G401 (cell line): ENCODE results near the gene BMF. TPM values are rescaled to one million over a fixed set of nuclear protein-coding genes. Genes with fewer than 3 reads are reported as not detected.
"Not testable (repeated sequence)": the region's sequence is repeated elsewhere in the genome, so short reads cannot be mapped to it uniquely, and the experiment has no call there.

ENCODE experiments used
- DNase-seq: peaks from one replicate; pipeline ENCODE4 v3.0.0-alpha.2; 2015; ENCODE audit warnings: low spot score
- in situ Hi-C: cut with HindIII; loops from 2 replicates; pipeline ENCODE4 v1.10.0; 2016; ENCODE audit warnings: low sequenced_read_pairs, mixed read lengths
- total RNA-seq: library from RNA; depleted of rRNA; stranded (reverse); fragments of >200 nt; shearing (Covaris generic); gene quantifications from 2 replicates; pipeline ENCODE4 v1.2.3, GENCODE V29; 2014

The BMF gene
- total RNA-seq, 1 experiment from 2014 or later: 14.3 TPM

DNA sequence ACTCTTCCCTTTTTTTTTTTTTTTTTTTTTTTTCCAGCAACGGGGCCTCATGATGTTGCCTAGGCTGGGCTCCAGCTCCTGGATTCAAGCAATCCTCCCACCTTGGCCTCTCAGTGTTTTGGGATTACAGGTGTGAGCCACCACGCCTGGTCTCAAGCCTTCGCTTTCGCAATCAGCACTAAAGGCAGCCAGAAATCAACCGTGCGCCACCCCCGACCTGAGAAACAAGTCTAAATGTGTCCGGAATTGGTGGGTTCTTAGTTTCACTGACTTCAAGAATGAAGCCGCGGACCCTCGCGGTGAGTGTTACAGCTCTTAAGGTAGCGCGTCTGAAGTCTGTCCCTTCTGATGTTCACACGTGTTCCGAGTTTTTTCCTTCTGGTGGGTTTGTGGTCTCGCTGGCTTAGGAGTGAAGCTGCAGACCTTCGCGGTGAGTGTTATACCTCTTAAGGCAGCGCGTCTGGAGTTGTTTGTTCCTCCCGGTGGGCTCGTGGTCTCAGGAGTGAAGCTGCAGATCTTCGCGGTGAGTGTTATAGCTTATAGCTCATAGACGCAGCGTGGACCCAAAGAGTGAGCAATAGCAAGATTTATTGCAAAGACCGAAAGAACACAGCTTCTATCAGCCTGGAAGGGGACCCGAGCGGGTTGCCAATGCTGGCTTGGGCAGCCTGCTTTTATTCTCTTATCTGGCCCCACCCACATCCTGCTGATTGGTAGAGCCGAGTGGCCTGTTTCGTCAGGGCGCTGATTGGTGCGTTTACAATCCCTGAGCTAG lies 34.8 kb downstream of the BMF start:
- in situ Hi-C loops, DNase-seq: not testable (repeated sequence)

GRCh38 chr15:40072216-40072990 lies 36.3 kb downstream of the BMF start:
- no peak for DNase-seq
- in situ Hi-C loops: no loop called here

DNA sequence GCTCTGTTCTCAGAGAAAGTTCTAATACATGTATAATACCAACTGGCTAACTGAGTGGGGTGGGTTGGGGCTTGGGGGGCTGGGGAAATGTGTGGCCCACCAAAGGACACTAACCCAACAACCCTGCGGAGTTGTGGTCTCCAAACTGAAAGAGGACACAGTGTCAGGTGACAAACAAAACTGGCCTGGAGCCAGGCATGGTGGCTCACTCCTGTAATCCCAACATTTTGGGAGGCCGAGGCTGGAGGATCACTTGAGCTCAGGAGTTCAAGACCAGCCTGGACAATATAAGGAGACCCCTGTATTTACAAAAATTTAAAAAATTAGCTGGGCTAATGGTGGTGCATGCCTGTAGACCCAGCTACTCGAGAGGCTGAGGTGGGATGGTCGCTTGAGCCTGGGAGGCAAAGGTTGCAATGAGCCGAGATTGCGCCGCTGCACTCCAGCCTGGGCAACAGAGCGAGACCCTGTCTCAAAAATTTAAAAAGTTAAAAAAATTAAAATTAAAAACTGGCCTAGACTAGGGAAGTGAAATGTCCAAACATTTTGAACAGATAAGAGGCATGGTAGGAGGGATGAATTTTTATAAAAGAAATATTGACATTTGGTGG lies 38.0 kb downstream of the BMF start:
- no peak for DNase-seq
- in situ Hi-C loops: no loop called here

DNA sequence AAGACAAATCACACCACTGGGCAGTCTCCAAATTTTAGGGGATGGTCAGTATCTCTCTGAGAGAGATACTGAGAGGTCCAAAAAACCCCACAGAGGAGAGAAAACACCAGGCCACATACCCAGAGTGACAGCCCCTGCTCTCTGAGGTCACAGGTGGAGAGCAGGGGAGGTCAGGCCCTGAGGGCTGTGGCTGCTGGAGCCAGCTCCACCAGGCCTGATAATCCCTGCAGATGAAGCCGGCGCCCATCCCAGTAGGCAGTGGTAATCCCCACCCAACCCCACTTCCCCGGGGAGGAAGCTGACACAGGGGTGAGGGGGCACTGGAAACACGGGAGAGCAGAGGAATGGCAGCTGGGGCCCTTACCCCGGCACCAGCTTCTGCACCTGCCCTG lies 38.5 kb downstream of the BMF start:
- in situ Hi-C loops: no loop called here
- no peak for DNase-seq

GRCh38 chr15:40069178-40070165 lies 39.2 kb downstream of the BMF start:
- peak; percentile 70 for DNase-seq
- in situ Hi-C loops: no loop called here

DNA sequence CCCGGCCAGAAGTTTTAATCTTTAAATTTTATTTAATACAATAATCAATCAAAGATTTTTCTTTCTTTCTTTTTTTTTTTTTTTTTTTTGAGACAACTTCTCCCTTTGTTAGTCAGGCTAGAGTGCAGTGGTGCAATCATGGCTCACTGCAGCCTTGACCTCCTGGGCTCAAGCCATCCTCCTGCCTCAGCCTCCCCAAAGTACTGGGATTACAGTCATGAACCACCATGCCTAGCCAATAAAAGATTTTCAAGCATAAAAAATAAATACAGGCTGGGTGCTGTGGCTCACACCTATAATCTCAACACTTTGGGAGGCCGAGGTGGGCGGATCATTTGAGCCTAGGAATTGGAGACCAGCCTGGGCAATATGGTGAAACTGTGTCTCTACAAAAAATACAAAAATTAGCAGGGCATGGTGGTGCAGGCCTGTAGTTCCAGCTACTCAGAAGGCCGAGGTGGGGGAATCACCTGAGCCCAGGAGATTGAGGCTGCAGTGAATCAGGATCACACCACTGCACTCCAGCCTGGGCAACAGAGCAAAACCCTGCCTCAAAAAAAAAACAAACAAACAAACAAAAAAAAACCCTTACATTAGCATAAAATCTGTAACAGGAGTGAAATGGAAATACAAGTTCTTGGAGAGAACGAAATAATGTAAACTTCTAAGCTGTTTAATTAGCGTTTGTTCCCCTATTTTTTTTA lies 40.6 kb downstream of the BMF start:
- DNase-seq: no peak
- in situ Hi-C loops: no loop called here

- in situ Hi-C loops: no loop called here
- DNase-seq: no peak
Measured at GRCh38 chr15:40066589-40066988, 42.1 kb downstream of the BMF start.

- in situ Hi-C loops: no loop called here
Measured at GRCh38 chr15:40065166-40065565, 43.5 kb downstream of the BMF start.

DNA sequence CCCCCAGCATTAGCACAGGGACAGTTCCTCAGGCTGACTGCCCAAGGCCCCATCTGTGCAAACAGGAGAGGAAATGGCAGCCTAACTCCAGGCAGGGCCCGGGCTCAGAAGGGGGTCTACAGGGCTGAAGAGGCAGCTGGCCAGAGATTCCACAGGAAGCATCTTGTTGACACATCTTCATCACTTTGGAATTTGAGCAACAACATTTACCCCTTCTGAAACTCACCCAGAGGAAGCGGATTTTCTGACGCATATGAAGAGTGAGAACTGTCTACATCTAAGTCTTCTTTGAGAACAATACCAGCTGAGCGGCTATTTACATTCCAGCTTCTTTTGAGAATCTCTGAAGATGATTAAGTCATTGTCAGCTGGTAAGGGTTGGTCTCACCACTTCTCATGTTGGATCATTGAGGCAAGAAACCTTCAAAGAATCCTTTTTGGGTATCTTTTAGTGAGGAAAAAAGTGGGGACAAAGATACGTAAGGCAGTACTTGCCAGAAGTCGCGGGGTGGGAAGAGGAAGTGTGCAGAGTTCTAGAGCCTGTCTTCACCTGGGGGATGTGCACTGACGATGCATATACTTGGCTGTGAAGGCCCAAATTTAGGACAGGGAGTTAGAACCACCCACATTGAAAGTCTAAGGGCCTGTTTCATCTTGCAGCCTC lies 44.3 kb downstream of the BMF start:
- in situ Hi-C loops: no loop called here
- DNase-seq: no peak

More at GRCh38 chr15:40065166-40065565, 43.5 kb downstream of the BMF start:
- peak; percentile 61 for DNase-seq

DNA sequence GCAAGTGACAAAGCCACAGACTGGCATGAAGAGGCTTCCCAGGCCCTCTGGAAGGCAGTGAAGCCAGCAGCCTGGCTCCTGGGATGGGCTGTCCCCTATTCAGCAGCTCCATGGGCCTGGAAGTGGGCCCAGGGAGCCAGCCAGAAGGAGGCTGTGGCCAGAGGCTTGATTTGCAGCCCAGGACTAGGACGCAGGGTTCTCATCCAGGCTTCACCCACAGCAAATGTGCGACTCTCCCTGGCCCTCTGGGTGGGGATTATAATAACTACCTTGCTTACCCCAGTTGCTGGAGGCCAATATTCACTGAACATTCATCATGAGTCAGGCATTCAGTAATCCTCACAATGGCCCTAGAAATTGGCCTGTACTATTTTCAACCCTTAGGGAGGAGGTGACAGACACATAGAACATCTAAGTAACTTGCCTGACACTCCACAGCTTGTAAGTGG lies 45.1 kb downstream of the BMF start:
- DNase-seq: peak; percentile 25

GRCh38 chr15:40062816-40063562 lies 45.7 kb downstream of the BMF start:
- DNase-seq: no peak
- in situ Hi-C loops: no loop called here

More for the DNA sequence above, 45.1 kb downstream of the BMF start:
- in situ Hi-C loops: no loop called here

- DNase-seq: no peak
- in situ Hi-C loops: no loop called here
Measured at GRCh38 chr15:40061212-40061901, 47.3 kb downstream of the BMF start.

GRCh38 chr15:40060236-40060961 lies 48.3 kb downstream of the BMF start:
- in situ Hi-C loops: no loop called here

DNA sequence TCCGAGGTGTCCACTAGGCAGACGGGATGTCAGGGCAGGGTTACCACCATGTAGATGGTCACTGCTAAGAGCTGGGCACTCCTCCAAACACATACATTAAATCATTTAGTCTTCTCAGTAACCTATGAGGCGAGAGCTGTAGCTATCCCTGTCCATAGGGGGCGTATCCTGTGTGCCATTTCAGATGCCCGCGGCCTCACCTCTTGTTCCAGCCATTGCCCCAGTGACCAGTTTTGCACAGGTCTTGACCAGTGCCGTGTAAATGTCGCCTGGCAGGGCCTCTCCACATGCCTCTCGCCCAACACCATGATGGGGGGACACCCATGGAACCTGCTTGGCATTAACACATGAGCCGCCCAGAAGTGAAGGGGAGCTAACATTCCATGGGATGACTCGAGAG lies 48.9 kb downstream of the BMF start:
- no peak for DNase-seq
- in situ Hi-C loops: no loop called here

More at GRCh38 chr15:40060236-40060961, 48.3 kb downstream of the BMF start:
- DNase-seq: no peak

DNA sequence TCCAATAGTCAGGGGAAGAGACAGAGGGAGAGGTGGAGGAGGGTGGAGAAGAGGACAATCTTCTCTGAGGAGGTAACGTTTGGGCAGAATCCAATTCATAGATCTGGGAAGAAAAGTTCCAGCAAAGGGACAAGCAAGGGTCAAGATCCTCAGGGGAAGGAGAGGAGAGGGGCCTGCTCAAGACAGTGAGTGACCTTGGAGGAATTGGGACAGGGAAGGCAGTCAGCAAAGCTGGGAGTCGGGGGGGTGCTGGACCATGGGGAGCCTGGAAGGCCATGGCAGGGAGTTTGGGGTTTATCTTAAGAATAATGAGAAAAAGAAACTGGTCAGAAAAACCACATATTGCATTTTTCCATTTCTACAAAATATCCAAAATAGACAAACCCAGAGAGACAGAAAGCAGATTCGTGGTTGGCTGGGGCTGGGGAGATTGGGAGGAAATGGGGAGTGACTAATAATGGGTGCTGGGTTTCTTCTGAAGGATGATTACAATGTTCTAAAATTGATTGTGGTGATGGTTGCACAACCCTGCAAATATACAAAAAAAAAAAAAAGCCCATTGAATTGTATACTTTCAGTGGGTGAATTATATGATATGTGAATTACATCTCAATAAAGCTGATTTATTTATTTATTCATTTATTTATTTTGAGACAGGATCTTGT lies 50.1 kb downstream of the BMF start:
- in situ Hi-C loops: no loop called here
- DNase-seq: no peak
